Bone marrow (tissue), 2 donors: ENCODE measurements around the gene IFT80.
"Not testable (repeated sequence)": the region's sequence is repeated elsewhere in the genome, so short reads cannot be mapped to it uniquely, and the experiment has no call there.

Source experiments
- DNase-seq, 2 donors: peaks; one replicate each; lab custom pipeline; 2025; lab: John Stamatoyannopoulos, UW

IFT80 gene

DNA sequence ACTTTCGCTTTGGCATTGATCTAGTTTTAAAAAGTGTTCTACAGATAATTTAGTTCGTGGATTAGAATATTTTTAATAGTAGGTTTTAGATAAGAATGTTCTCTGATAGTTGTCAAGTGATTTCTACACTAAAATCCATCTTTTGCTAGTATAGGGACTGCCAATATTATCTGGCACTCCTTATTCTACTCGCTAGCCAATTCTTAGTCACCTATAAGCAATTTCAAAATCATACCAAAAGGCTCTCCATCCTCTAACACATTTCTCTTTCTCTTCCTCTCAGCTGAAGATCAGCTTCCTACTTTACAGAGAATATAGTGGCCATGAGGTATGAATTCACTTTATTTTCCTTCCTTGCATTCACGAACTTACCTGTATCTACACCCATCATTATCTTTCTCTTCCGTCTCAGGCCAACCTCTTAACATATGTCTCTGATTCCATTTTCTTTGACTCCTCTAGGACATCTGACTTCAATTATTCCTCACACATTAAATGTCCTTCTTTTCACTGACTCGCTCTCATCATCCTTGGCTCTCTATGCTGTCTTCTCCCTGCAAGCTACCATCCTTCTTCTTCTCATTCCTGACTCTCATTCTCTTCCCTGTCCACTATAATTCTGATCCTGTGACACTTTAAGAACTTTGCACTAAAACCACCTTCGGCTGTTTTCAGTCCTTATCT is 138.3 kb downstream of the IFT80 start:
- no peak for DNase-seq

DNA sequence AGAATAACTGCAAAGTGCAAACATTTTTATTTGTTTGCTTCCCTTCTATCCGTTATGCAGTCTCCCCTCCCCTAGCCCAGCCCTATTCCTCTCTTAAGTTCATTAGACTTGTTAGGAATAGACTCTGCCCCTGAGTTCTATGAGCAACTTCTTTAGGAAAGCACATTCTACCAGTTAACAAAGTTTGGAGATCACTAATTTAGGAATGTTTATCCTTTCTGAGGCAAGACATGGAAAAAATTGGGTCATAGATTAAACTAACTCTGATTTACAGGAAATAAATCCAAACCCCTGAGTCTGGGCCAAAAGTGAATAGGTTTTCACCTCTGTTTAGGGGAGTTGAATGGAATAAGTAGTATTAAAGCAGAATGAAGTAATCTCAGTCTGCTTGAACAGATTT is 139.4 kb downstream of the IFT80 start:
- no peak for DNase-seq

- DNase-seq = no peak
Observed at GRCh38 chr3:160257606-160258005, 141.4 kb downstream of the IFT80 start.

DNA sequence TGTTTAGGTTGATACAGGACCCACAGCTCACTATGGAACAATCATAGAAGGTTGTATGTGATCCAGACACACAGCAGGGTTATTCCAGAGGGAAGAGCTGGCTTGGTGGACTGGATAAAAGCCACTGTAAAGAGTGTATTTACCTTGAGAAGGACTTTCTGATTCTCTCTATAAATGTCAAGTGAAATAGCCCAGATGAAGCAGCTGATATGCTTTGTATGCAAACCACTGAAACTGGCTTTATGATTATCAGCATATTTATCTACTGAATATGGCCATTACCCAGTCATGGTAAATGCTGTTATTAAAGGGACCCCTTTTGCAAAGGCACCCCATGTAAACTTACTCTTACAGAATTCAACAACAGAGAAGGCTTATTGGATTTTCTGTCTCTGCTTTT is 145.7 kb downstream of the IFT80 start:
- no peak for DNase-seq

DNA sequence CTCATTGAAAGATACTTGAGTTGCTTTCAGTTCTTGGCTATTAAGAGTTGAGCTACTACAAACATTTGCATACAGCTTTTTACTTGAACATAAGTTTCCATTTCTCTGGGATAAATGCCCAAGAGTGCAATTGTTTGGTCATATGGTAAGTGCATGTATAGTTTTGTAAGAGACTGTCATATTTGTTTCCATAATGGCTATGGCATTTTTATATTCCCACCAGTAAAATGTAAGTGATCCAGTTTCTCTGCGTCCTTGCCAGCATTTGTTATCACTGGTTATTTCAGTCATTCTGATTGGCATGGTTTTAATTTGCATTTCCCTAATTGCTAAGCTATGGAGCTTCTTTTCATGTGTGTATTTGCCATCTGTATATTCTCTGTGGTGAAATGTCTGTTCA is 151.3 kb downstream of the IFT80 start:
- DNase-seq = no peak

- DNase-seq = no peak
Observed at GRCh38 chr3:160245261-160245800, 153.7 kb downstream of the IFT80 start.

- DNase-seq = not testable (repeated sequence)
Observed at GRCh38 chr3:160240719-160241118, 158.3 kb downstream of the IFT80 start.

DNA sequence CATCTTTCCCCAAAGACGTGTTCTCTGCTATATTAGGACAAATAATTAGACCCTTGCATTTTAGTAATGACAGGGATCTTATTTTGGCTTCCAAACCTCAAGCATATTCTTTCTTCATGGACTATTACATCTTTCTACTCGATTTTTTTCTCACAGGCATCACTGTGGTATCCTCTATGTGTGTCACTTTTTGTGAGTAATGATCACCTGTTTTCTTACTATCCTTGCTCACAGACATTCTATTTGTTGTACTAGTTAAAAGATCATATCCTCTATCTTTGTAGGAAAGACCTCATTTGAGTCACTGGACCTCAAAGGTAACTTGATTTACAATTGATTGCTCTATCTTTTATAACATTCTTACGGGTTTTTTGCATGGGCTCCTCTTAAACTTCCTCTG is 167.0 kb downstream of the IFT80 start:
- DNase-seq = no peak

DNA sequence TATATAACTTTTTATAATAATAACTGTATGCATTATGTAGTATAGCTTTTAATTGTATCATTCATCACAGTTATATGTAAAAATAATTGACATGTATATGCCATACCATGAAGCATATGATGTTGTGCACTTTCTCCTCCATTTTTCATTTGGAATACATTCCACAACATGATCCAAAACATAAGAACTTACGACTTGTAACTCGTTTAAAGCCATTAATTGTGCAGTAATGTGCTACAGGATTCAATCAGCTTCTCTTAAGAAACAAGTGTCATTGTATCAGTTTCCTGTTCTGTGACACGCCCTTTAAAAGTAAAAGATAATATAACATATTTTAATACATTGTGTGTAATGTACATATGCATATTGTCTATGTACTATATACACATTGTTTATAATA is 171.6 kb downstream of the IFT80 start:
- no peak for DNase-seq

DNA sequence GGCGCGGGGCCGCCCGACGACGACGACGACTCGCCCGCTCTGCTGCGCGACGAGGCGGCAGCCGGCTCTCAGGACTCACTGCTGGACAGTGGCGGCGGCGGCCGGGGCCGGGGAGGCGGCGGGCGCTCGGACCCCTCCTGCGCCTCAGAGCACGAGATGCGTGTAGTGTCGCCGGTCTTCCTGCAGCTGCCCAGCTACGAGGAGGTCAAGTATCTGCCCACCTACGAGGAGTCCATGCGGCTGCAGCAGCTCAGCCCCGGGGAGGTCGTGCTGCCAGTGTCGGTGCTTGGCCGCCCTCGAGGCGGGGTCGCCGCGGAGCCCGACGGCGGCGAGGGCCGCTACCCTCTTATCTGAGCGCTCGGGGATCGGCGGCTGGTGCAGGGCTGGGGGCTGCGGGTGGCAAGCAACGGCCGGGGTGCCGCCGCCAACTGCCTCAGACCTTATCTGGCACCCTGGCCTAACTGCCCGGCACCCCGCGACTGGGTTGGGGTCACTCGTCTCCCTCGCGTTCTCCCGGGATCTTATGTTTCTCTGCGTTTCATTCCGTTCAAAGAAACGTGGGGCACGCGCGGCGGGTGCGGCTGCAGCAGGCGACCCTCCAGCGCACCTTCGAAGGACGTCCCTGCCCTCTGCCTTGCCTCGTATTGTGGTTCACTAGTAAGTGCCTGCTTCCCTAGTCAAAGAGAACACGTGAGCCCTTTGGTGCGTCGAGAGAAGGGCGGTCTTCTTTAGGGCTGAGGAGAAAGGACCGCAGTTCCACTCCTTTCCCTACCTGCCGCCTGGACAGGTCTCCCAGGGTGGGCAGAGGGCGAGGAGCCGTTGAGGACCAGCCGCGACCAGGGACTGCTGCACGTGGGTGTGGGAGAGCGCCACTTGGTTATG is 172.8 kb downstream of the IFT80 start:
- no peak for DNase-seq

DNA sequence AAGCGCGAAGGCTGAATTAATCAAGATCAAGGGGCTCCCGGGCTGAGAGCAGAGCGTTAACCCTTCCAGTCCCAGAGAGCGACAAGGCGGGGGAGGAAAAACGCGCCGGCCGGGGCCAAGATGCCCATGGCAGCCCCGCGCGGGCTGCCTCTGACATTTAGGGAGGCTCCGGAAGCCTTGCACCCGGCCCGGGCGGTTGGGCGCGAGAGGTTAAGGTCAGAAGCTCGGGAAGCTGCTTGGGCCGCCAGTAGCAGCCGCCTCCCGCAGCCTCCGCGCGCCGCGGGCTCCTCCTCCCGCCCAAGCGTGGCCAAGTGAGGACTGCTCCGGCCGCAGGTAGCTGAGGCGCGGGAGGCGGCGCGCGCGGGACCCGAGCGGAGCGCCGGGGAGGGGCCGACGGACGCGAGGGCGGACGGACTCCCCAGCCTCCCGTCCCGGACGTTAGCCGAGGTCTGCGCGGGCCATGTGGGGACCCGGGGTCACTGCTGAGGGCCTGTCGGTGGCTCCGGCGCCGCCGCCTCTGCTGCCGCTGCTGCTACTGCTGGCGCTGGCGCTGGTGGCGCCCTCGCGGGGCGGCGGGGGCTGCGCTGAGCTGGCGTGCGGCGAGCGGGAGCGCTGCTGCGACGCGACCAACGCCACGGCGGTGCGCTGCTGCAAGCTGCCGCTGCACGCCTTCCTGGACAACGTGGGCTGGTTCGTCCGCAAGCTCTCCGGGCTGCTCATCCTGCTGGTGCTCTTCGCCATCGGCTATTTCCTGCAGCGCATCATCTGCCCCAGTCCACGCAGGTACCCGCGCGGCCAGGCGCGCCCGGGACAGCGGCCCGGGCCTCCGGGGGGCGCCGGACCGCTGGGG is 173.6 kb downstream of the IFT80 start, which contains the start of gene C3orf80:
Gene C3orf80, plus strand, starts transcription at position 247 of the 850 bp plus-strand sequence. Its CDS starts 214 bp downstream, at position 461.
- DNase-seq = peak; percentile 19 to 44

GRCh38 chr3:160224811-160225175 is 174.2 kb downstream of the IFT80 start:
- no peak for DNase-seq

DNA sequence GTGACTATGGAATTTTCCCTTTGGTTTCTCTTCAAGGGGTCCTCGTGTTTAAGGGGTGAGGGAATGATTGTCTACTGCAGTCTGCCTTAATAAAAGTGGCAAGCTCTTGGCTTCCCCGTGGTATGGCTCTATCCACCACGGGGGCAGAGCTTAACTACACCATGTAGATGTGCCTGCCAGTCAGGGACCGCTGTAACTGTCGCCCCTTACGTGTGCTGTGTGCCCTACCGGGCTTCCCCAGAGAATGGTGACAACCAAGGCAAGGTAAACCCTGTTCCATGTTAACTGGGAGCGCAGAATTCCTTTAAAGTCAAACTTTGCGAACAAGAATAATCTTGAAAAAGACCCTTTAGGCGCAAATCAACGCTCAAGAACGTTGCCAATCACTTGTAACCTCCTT is 174.8 kb downstream of the IFT80 start:
- no peak for DNase-seq

GRCh38 chr3:160221019-160221418 is 178.0 kb downstream of the IFT80 start:
- DNase-seq = no peak

GRCh38 chr3:160220038-160220437 is 179.0 kb downstream of the IFT80 start:
- no peak for DNase-seq

- DNase-seq = no peak
Observed at GRCh38 chr3:160218136-160218535, 180.9 kb downstream of the IFT80 start.

- DNase-seq = no peak
Observed at GRCh38 chr3:160217675-160218074, 181.3 kb downstream of the IFT80 start.

DNA sequence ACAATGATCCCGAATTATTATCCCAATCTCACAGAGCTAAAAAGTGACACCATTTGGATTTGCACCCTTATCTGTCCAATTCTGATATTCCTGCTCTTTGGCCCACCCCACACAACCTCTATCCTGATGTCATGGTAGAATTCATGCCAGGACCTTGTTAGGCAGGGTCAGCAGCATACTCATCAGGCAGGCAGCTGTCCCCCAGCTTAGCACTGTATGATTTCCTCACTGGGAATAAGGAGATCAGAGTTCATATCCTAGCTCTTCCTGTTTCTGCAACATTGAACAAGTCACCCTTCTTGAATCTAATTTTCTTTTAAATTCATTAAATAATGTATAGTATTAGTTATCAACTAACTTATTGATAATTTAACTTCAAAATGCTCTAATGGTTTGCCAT is 185.8 kb downstream of the IFT80 start:
- no peak for DNase-seq

GRCh38 chr3:160210799-160211221 is 188.2 kb downstream of the IFT80 start:
- DNase-seq = peak in 1 of 2 donors; percentile 39

DNA sequence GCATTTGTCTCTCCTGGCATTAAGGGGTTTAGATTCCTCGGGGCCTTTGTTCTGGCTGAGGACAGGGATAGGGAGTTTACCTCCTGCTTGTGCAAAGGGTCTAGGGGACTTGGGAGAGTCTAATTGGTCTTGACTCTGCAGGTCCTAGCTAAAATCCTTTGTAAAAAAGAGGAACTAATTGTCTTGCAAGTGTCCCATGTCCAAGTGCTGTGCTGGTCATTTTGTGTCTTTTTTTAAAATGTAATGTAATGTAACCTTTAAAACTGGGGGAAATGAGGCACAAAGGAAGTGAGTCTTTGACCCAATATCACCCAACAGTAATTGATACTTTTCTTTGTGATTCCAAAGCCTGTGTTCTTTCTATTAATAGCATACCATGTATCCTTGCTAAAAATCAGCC is 188.7 kb downstream of the IFT80 start:
- no peak for DNase-seq
